Activated T-helper 17 cell treated with anti-CD3 and anti-CD28 coated beads, Interleukin-2, amount 50 U/mL, for 72 hours (primary cell): ENCODE results near the gene MACROD1. TPM values are rescaled to one million over a fixed set of nuclear protein-coding genes. Genes with fewer than 3 reads are reported as not detected.

Experiments used
- total RNA-seq, 2 donors: library from RNA; stranded (reverse); gene quantifications; one replicate each; pipeline ENCODE4 v1.2.3, GENCODE V29; 2022

MACROD1 gene
- total RNA-seq, 2 donors from 2014 or later, result 5.4 to 9.6 TPM

Other genes with a start within 250 kb of the MACROD1 start
- gene RCOR2, start 248.9 kb downstream of the MACROD1 start, total RNA-seq, result under 1 TPM in 1 of 2 donors, not detected in 1; 0.32 TPM
- gene NAA40, start 227.1 kb downstream of the MACROD1 start, total RNA-seq, result 10 to 100 TPM; 20.2 to 30.9 TPM
- gene COX8A, start 191.5 kb downstream of the MACROD1 start, total RNA-seq, result 100 to 1,000 TPM; 329 to 461 TPM
- 10 to 100 TPM; 59.4 to 84.2 TPM for gene OTUB1, start 179.7 kb downstream of the MACROD1 start, total RNA-seq
- gene FLRT1, start 130.2 kb downstream of the MACROD1 start, total RNA-seq, result not detected
- gene STIP1, start 20.1 kb upstream of the MACROD1 start, total RNA-seq, result 100 to 1,000 TPM; 259 to 462 TPM
- gene FERMT3, start 40.6 kb upstream of the MACROD1 start, total RNA-seq, result 100 to 1,000 TPM; 172 to 191 TPM
- 10 to 100 TPM; 20.3 to 48.4 TPM for gene TRPT1, start 60.1 kb upstream of the MACROD1 start, total RNA-seq
- 10 to 100 TPM; 77.4 to 98.4 TPM for gene NUDT22, start 60.2 kb upstream of the MACROD1 start, total RNA-seq
- 10 to 100 TPM; 19.9 to 39.7 TPM for gene DNAJC4, start 64.4 kb upstream of the MACROD1 start, total RNA-seq
- gene VEGFB, start 68.5 kb upstream of the MACROD1 start, total RNA-seq, result 10 to 100 TPM; 74.1 to 83.5 TPM
- gene FKBP2, start 75.0 kb upstream of the MACROD1 start, total RNA-seq, result 10 to 100 TPM; 16.3 to 45.2 TPM
- gene PPP1R14B, start 80.8 kb upstream of the MACROD1 start, total RNA-seq, result 100 to 1,000 TPM; 236 to 276 TPM
- 10 to 100 TPM; 13.1 to 22.8 TPM for gene PLCB3, start 85.4 kb upstream of the MACROD1 start, total RNA-seq
- gene BAD, start 118.6 kb upstream of the MACROD1 start, total RNA-seq, result 10 to 100 TPM; 21.5 to 38.5 TPM
- gene GPR137, start 119.7 kb upstream of the MACROD1 start, total RNA-seq, result 10 to 100 TPM; 40.6 to 41.4 TPM
- gene KCNK4, start 125.2 kb upstream of the MACROD1 start, total RNA-seq, result not detected
- not detected for gene CATSPERZ, start 134.2 kb upstream of the MACROD1 start, total RNA-seq
- gene ESRRA, start 139.4 kb upstream of the MACROD1 start, total RNA-seq, result 10 to 100 TPM; 31.2 to 55.7 TPM
- 100 to 1,000 TPM; 157 to 218 TPM for gene TRMT112, start 151.4 kb upstream of the MACROD1 start, total RNA-seq
- 100 to 1,000 TPM; 124 to 164 TPM for gene PRDX5, start 152.0 kb upstream of the MACROD1 start, total RNA-seq
- 100 to 1,000 TPM; 120 to 125 TPM for gene CCDC88B, start 174.1 kb upstream of the MACROD1 start, total RNA-seq
- 10 to 100 TPM; 14.8 to 33.3 TPM for gene RPS6KA4, start 193.0 kb upstream of the MACROD1 start, total RNA-seq